HG03558 (cell line): ENCODE data around the gene MTG1.

Experiments
- ATAC-seq: cut with Tn5 transposase; IDR thresholded peaks from one replicate; pipeline ENCODE4 v1.9.1; 2021; ENCODE audit warnings: moderate number of reproducible peaks; ENCODE audit not compliant: unreplicated experiment; ENCODE audit errors: extremely low read depth

Gene MTG1

GRCh38 chr10:133444342-133445267 is 50.6 kb downstream of the MTG1 start:
- ATAC-seq = no peak

- ATAC-seq = no peak
Observed at GRCh38 chr10:133445268-133445732, 51.3 kb downstream of the MTG1 start.

GRCh38 chr10:133445751-133446708 is 52.1 kb downstream of the MTG1 start:
- no peak for ATAC-seq

- no peak for ATAC-seq
Observed at GRCh38 chr10:133446979-133447378, 53.0 kb downstream of the MTG1 start.

GRCh38 chr10:133448120-133448519 is 54.2 kb downstream of the MTG1 start:
- ATAC-seq = no peak

- ATAC-seq = no peak
Observed at GRCh38 chr10:133451346-133451745, 57.4 kb downstream of the MTG1 start.

GRCh38 chr10:133452453-133452852 is 58.5 kb downstream of the MTG1 start:
- no peak for ATAC-seq

GRCh38 chr10:133453516-133454203 is 59.7 kb downstream of the MTG1 start, which contains the start of gene SCART1:
SCART1 (plus strand) TSS chr10:133453945; CDS start chr10:133453998, 53 bp downstream.
- ATAC-seq = no peak

GRCh38 chr10:133454204-133454893 is 60.4 kb downstream of the MTG1 start:
- no peak for ATAC-seq

GRCh38 chr10:133455196-133455595 is 61.2 kb downstream of the MTG1 start:
- no peak for ATAC-seq

GRCh38 chr10:133455611-133456031 is 61.7 kb downstream of the MTG1 start:
- no peak for ATAC-seq

GRCh38 chr10:133456041-133456951 is 62.3 kb downstream of the MTG1 start:
- ATAC-seq = no peak

GRCh38 chr10:133457100-133457841 is 63.3 kb downstream of the MTG1 start:
- ATAC-seq = no peak

- no peak for ATAC-seq
Observed at GRCh38 chr10:133458021-133458709, 64.2 kb downstream of the MTG1 start.

GRCh38 chr10:133458710-133459453 is 64.9 kb downstream of the MTG1 start:
- ATAC-seq = no peak

- no peak for ATAC-seq
Observed at GRCh38 chr10:133459454-133460207, 65.7 kb downstream of the MTG1 start.
